IMR-90 (cell line): ENCODE measurements around the gene CLPTM1L. TPM values are rescaled to one million over a fixed set of nuclear protein-coding genes. Genes with fewer than 3 reads are reported as not detected.
A peak's percentile ranks its signal among the peaks of the same experiment; 100 is the strongest.

ENCODE experiments used
- ATAC-seq: fragments of 200-7000 bp; cut with Tn5 transposase; 2 replicates; pipeline ENCODE4 v1.9.1; 2020; ENCODE audit warnings: low read depth, mild to moderate bottlenecking, moderate library complexity
- BruUV-seq: library from RNA; stranded (reverse); fragments of 400-500 nt; replicated peaks from 2 replicates; lab custom pipeline; 2021; lab: Mats Ljungman, UMichigan
- CTCF ChIA-PET: fragments of 300-600 bp; formaldehyde crosslinking; extraction: SDS; loops from one replicate; lab custom pipeline; 2021; ENCODE audit warnings: antibody characterized with exemption; lab: Yijun Ruan, JAX
- POLR2A ChIA-PET: fragments of 300-600 bp; sonication (Branson Sonifier 250); formaldehyde crosslinking; loops from one replicate; lab custom pipeline; 2022; ENCODE audit warnings: antibody characterized with exemption; ENCODE audit not compliant: unreplicated experiment; lab: Charles Lee
- DNase-seq: peaks from one replicate; pipeline ENCODE4 v3.0.0; 2013
- H2AFZ ChIP-seq: replicated peaks from 2 replicates; pipeline ENCODE3; 2013; ENCODE audit warnings: low read length, mild to moderate bottlenecking; ENCODE audit not compliant: poor library complexity
- H2AK5ac ChIP-seq: 2 replicates; pipeline ENCODE4 v1.6.1; 2013; ENCODE audit warnings: low read depth, low read length, inconsistent platforms
- H2AK9ac ChIP-seq: replicated peaks from 2 replicates; pipeline ENCODE3; 2013; ENCODE audit warnings: mild to moderate bottlenecking, low read depth, low read length, moderate library complexity; ENCODE audit not compliant: poor library complexity
- H2BK120ac ChIP-seq: 2 replicates; pipeline ENCODE4 v1.6.1; 2013; ENCODE audit warnings: low read depth, low read length, inconsistent platforms
- H2BK15ac ChIP-seq: 3 replicates; pipeline ENCODE4 v1.6.1; 2013; ENCODE audit warnings: low read depth, low read length, inconsistent platforms
- H2BK20ac ChIP-seq: 2 replicates; pipeline ENCODE4 v1.6.1; 2013; ENCODE audit warnings: low read depth, mild to moderate bottlenecking, inconsistent platforms, low read length, moderate library complexity
- H2BK5ac ChIP-seq: 2 replicates; pipeline ENCODE4 v1.6.1; 2013; ENCODE audit warnings: mild to moderate bottlenecking, low read depth, low read length, inconsistent platforms; ENCODE audit not compliant: poor library complexity, severe bottlenecking
- H3K14ac ChIP-seq: replicated peaks from 2 replicates; pipeline ENCODE4 v1.6.1; 2013; ENCODE audit warnings: low read depth, low read length, inconsistent platforms
- H3K18ac ChIP-seq: 2 replicates; pipeline ENCODE4 v1.6.1; 2013; ENCODE audit warnings: low read depth, low read length, control low read depth
- H3K23ac ChIP-seq: 2 replicates; pipeline ENCODE4 v1.6.1; 2013; ENCODE audit warnings: low read depth, low read length, inconsistent platforms
- H3K27ac ChIP-seq: 2 replicates; pipeline ENCODE4 v1.5.1; 2013; ENCODE audit warnings: mild to moderate bottlenecking, control low read depth, low read length; ENCODE audit not compliant: insufficient read depth
- H3K27me3 ChIP-seq: 2 replicates; pipeline ENCODE4 v1.6.1; 2013; ENCODE audit warnings: low read length; ENCODE audit not compliant: control insufficient read depth, insufficient read depth
- H3K36me3 ChIP-seq: 2 replicates; pipeline ENCODE4 v1.6.1; 2013; ENCODE audit warnings: low read length, mixed read lengths; ENCODE audit not compliant: control insufficient read depth, insufficient read depth
- H3K4ac ChIP-seq: 2 replicates; pipeline ENCODE4 v1.6.1; 2013; ENCODE audit warnings: low read depth, low read length, inconsistent platforms
- H3K4me1 ChIP-seq: 2 replicates; pipeline ENCODE4 v1.6.1; 2013; ENCODE audit warnings: low read length, mixed read lengths; ENCODE audit not compliant: control insufficient read depth, insufficient read depth
- H3K4me2 ChIP-seq: 2 replicates; pipeline ENCODE4 v1.6.1; 2013; ENCODE audit warnings: low read depth, mild to moderate bottlenecking, control low read depth, low read length, moderate library complexity
- H3K4me3 ChIP-seq: 2 replicates; pipeline ENCODE4 v1.5.1; 2013; ENCODE audit warnings: low read depth, mild to moderate bottlenecking, control low read depth, low read length, moderate library complexity; ENCODE audit not compliant: insufficient read depth
- H3K56ac ChIP-seq: 2 replicates; pipeline ENCODE4 v1.6.1; 2013; ENCODE audit warnings: low read length, inconsistent platforms; ENCODE audit not compliant: insufficient read depth; ENCODE audit errors: extremely low read depth
- H3K79me1 ChIP-seq, 2 experiments: 2 replicates each; pipeline ENCODE4 v1.6.1; 2013; ENCODE audit warnings: low read length in 2 of 2, inconsistent platforms in 1 of 2, low read depth in 1 of 2
- H3K9ac ChIP-seq: 2 replicates; pipeline ENCODE4 v1.6.1; 2013; ENCODE audit warnings: low read depth, low read length, control low read depth
- H3K9me1 ChIP-seq: 2 replicates; pipeline ENCODE4 v1.6.1; 2013; ENCODE audit warnings: low read length, inconsistent platforms; ENCODE audit not compliant: insufficient read depth
- H3K9me3 ChIP-seq: 2 replicates; pipeline ENCODE4 v1.6.1; 2013; ENCODE audit warnings: low read length; ENCODE audit not compliant: control insufficient read depth, insufficient read depth
- H4K20me1 ChIP-seq: 2 replicates; pipeline ENCODE4 v1.6.1; 2013; ENCODE audit warnings: low read length, inconsistent platforms; ENCODE audit not compliant: insufficient read depth
- H4K5ac ChIP-seq: 2 replicates; pipeline ENCODE4 v1.6.1; 2013; ENCODE audit warnings: mild to moderate bottlenecking, low read depth, low read length, control low read depth
- H4K8ac ChIP-seq, 2 experiments: 2 replicates each; pipeline ENCODE4 v1.6.1; 2013; ENCODE audit warnings: low read depth in 2 of 2, low read length in 2 of 2, control low read depth in 1 of 2, inconsistent platforms in 1 of 2
- H4K91ac ChIP-seq: 2 replicates; pipeline ENCODE4 v1.6.1; 2013; ENCODE audit warnings: low read depth, low read length, inconsistent platforms; ENCODE audit not compliant: insufficient read depth
- RAD21 ChIP-seq: IDR thresholded peaks from 2 replicates; pipeline ENCODE4 v1.6.1; 2012; ENCODE audit warnings: low read length, improper control_type of control experiment
- WGBS, 2 experiments: methylation state at CpG; one replicate each; pipeline versions ENCODE4 v1.1.5 to v1.1.7; 2013; ENCODE audit warnings: missing lambda C conversion rate in 2 of 2; ENCODE audit not compliant: insufficient read length in 1 of 2; ENCODE audit errors: extremely low coverage in 2 of 2; 5-methylcytosine and 5-hydroxymethylcytosine counted together
- dilution Hi-C: fragments of 300-500 bp; cut with HindIII; formaldehyde crosslinking; loops from one replicate; pipeline ENCODE4 v1.14.3; 2018; ENCODE audit warnings: low sequenced_read_pairs; ENCODE audit not compliant: unreplicated experiment
- in situ Hi-C: fragments of 300-500 bp; cut with MboI; formaldehyde crosslinking; loops from 3 replicates; pipeline ENCODE4 v1.14.3; 2019; ENCODE audit warnings: low sequenced_read_pairs, inconsistent platforms, mixed read lengths
- intact Hi-C: fragments of 100-400 bp; cut with micrococcal nuclease; formaldehyde crosslinking; loops from 2 replicates; pipeline ENCODE4 v1.10.0; 2022
- polyA plus RNA-seq, 3 experiments: library from polyadenylated mRNA; depleted of rRNA; stranded (reverse); fragments of >200 nt; gene quantifications; 2 replicates each; pipeline ENCODE4 v1.2.3, GENCODE V29; 2012; ENCODE audit warnings: low replicate concordance in 1 of 3
- total RNA-seq: library from RNA; depleted of rRNA; stranded (reverse); fragments of >200 nt; gene quantifications from 2 replicates; pipeline ENCODE4 v1.2.3, GENCODE V29; 2012

CLPTM1L gene
- total and polyA plus RNA-seq, 2 of the 4 experiments (the other 2 are of a cell fraction) = 114 to 137 TPM

DNA sequence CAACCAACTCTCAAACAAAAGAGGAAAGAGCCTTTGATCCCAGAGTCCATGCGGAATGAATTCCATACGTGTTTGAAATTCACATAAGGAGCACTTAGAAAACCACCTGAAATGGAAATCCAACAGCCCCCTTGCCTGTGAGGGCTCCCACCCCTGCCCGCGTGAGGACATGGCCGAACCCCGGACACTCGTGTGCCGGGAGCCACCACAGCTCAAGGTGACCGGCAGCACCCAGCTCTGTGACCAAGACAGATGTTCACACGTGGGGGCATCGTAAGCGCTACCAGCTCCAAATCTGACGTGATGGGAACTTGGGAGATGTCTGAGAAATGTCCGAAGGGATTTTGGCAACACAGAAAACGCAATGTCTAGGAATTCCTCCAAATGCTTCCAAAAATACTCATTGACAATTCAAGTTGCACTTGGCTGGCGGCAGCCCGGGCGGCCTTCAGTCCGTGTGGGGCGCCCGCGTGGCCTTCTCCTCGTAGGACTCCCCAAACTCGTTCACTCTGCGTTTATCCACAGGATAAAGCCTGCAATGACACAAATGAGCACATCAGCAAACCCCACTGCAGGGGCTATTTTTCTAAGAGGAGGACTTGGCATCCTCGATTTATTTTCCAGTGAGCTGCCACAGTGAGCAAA, 26.9 kb downstream of the CLPTM1L start:
- POLR2A ChIA-PET = no interaction called here
- Histone ChIP-seq H3K18ac (no peak overlapping the region), H3K4me3 (no peak overlapping the region), H3K14ac (no peak overlapping the region), H2BK120ac (no peak overlapping the region), H3K9me3 (no peaks in the 10 kb centered on the region), H4K5ac (no peak overlapping the region), H3K27ac (no peak overlapping the region), H3K4me2 (no peak overlapping the region), H2BK20ac (no peak overlapping the region), H3K36me3 (peaks cover 42% of the 10 kb centered on the region), H2AK9ac (peak overlapping the region; percentile 82), H3K56ac (no peak overlapping the region), H2BK15ac (no peak overlapping the region), H3K79me1 (no peaks in the 10 kb centered on the region), H3K9ac (no peak overlapping the region), H3K4me1 (no peaks in the 10 kb centered on the region; the same call in 1 of the 2 replicates), H2AFZ (no peak overlapping the region), H3K4ac (no peak overlapping the region), H4K20me1 (no peaks in the 10 kb centered on the region), H2AK5ac (no peak overlapping the region), H3K27me3 (peaks cover 2% of the 10 kb centered on the region; the same call in 1 of the 2 replicates), H3K9me1 (peaks cover 4% of the 10 kb centered on the region; the same call in 1 of the 2 replicates), H3K23ac (no peak overlapping the region), H4K8ac (no peak overlapping the region), H2BK5ac (no peak overlapping the region), H4K91ac (no peak overlapping the region)
- DNase-seq = no peak
- 98% methylated on average over 16 of the region's 26 CpGs; no CpG with 5 or more reads in 1 of the 2 experiments for WGBS, 2 experiments
- TF ChIP-seq RAD21 = no peak
- no peak for ATAC-seq
- CTCF ChIA-PET = no interaction called here
- intact Hi-C loops (no loop called here), in situ Hi-C loops (no loop called here), dilution Hi-C loops (no loop called here)
- BruUV-seq = no TSS peak
